A549 (cell line): ENCODE data around the gene PIP5K1B. TPM values are rescaled to one million over a fixed set of nuclear protein-coding genes. Genes with fewer than 3 reads are reported as not detected.

Experiments used
- ATAC-seq, 2 experiments: fragments of 200-7000 bp in 1 of 2; fragments of >200 bp in 1 of 2; cut with Nextera tagmentation in 1 of 2; cut with Tn5 transposase in 1 of 2; 3 replicates each; pipeline versions ENCODE4 v1.8.0 to v1.9.1; 2018 to 2020; ENCODE audit warnings: mild to moderate bottlenecking in 1 of 2, moderate library complexity in 1 of 2
- CTCF ChIA-PET: fragments of 300-600 bp; sonication (Branson Sonifier 250); formaldehyde crosslinking; extraction: SDS; loops from one replicate; lab custom pipeline; 2021; ENCODE audit warnings: antibody characterized with exemption, inconsistent platforms; lab: Yijun Ruan, JAX
- POLR2A ChIA-PET: fragments of 350-600 bp; formaldehyde crosslinking; extraction: SDS; loops from one replicate; lab custom pipeline; 2021; ENCODE audit warnings: antibody characterized with exemption, inconsistent platforms; lab: Yijun Ruan, JAX
- DNase-seq, 2 experiments: peaks; one replicate each; pipeline versions ENCODE4 v3.0.0 to v3.0.0-alpha.2; 2011 to 2016; ENCODE audit warnings: low read depth in 1 of 2, low spot score in 1 of 2
- FAIRE-seq: peaks from 2 replicates; lab custom pipeline; 2011; peaks lifted over from hg19 to GRCh38; lab: Jason Lieb, UNC
- H3K27ac ChIP-seq, 2 experiments: fragments of >200 bp; sonication (Bioruptor Twin); formaldehyde crosslinking; 3 replicates each; pipeline ENCODE4 v1.5.1; 2016 to 2017
- H3K4me1 ChIP-seq: fragments of >200 bp; sonication (Bioruptor Twin); formaldehyde crosslinking; 3 replicates; pipeline ENCODE4 v1.6.1; 2016
- H3K4me2 ChIP-seq: fragments of >200 bp; sonication (Bioruptor Twin); formaldehyde crosslinking; 3 replicates; pipeline ENCODE4 v1.6.1; 2016
- H3K4me3 ChIP-seq: fragments of >200 bp; sonication (Bioruptor Twin); formaldehyde crosslinking; 3 replicates; pipeline ENCODE4 v1.5.1; 2016
- H3K9me3 ChIP-seq: fragments of >200 bp; sonication (Bioruptor Twin); formaldehyde crosslinking; 3 replicates; pipeline ENCODE4 v1.6.1; 2016
- CBX8 ChIP-seq: fragments of 200-600 bp; sonication (generic); IDR thresholded peaks from 2 replicates; pipeline ENCODE4 v1.6.1; 2016
- CEBPB ChIP-seq, 2 experiments: fragments of >200 bp in 1 of 2; sonication (Bioruptor Twin) in 1 of 2; formaldehyde crosslinking in 1 of 2; IDR thresholded peaks; 2 replicates each; pipeline ENCODE4 v1.6.1; 2012 to 2016
- EHF ChIP-seq: fragments of 250-450 bp; sonication (Bioruptor Pico); IDR thresholded peaks from 2 replicates; pipeline ENCODE4 v1.5.0; 2020; ENCODE audit warnings: mild to moderate bottlenecking
- EHMT2 ChIP-seq: fragments of 200-600 bp; sonication (generic); IDR thresholded peaks from 2 replicates; pipeline ENCODE4 v1.6.1; 2016; ENCODE audit warnings: antibody characterized with exemption, low read depth, mild to moderate bottlenecking, moderate library complexity
- EP300 ChIP-seq, 2 experiments: fragments of >200 bp; sonication (Bioruptor Twin); formaldehyde crosslinking; IDR thresholded peaks; 2 replicates in 1 of 2; 3 replicates in 1 of 2; pipeline ENCODE4 v1.6.1; 2016 to 2017
- ESRRA ChIP-seq: fragments of 150-350 bp; IDR thresholded peaks from 2 replicates; pipeline ENCODE4 v1.6.1; 2014; ENCODE audit warnings: mild to moderate bottlenecking, low read length, borderline replicate concordance
- HDAC2 ChIP-seq: fragments of 200-600 bp; sonication (generic); IDR thresholded peaks from 2 replicates; pipeline ENCODE4 v1.6.1; 2016
- HOXA7 ChIP-seq: fragments of 250-450 bp; sonication (Bioruptor Pico); IDR thresholded peaks from 2 replicates; pipeline ENCODE4 v1.5.0; 2020; ENCODE audit warnings: mild to moderate bottlenecking, moderate library complexity
- HOXB13 ChIP-seq: fragments of 250-450 bp; sonication (Bioruptor Pico); IDR thresholded peaks from 2 replicates; pipeline ENCODE4 v1.5.0; 2020; ENCODE audit warnings: low read depth, mild to moderate bottlenecking, moderate library complexity
- HOXB5 ChIP-seq: fragments of 250-450 bp; sonication (Bioruptor Pico); IDR thresholded peaks from 2 replicates; pipeline ENCODE4 v1.5.0; 2020; ENCODE audit warnings: mild to moderate bottlenecking, moderate library complexity
- JUN ChIP-seq, 2 experiments: fragments of >200 bp; sonication (Bioruptor Twin); formaldehyde crosslinking; IDR thresholded peaks; 2 replicates in 1 of 2; 3 replicates in 1 of 2; pipeline ENCODE4 v1.6.1; 2016 to 2017
- JUNB ChIP-seq: fragments of >200 bp; sonication (Bioruptor Twin); formaldehyde crosslinking; IDR thresholded peaks from 2 replicates; pipeline ENCODE4 v1.6.1; 2016
- KDM5A ChIP-seq: fragments of 200-600 bp; sonication (generic); IDR thresholded peaks from 2 replicates; pipeline ENCODE4 v1.6.1; 2016; ENCODE audit warnings: antibody characterized with exemption, mild to moderate bottlenecking
- MYC ChIP-seq: IDR thresholded peaks from 2 replicates; pipeline ENCODE4 v1.6.1; 2012; ENCODE audit warnings: mild to moderate bottlenecking, inconsistent platforms, low read length, improper control_type of control experiment, borderline replicate concordance
- NFE2L2 ChIP-seq: fragments of 150-350 bp; conservative IDR thresholded peaks from 2 replicates; pipeline ENCODE4 v1.6.1; 2014; ENCODE audit warnings: low read length
- PHF8 ChIP-seq: fragments of 200-600 bp; sonication (generic); IDR thresholded peaks from 2 replicates; pipeline ENCODE4 v1.6.1; 2016; ENCODE audit warnings: low read depth, mild to moderate bottlenecking, antibody characterized with exemption, moderate library complexity, borderline replicate concordance
- RAD21 ChIP-seq, 2 experiments: fragments of >200 bp in 1 of 2; sonication (Bioruptor Twin) in 1 of 2; formaldehyde crosslinking in 1 of 2; IDR thresholded peaks in 1 of 2; conservative IDR thresholded peaks in 1 of 2; 2 replicates in 1 of 2; 3 replicates in 1 of 2; pipeline ENCODE4 v1.6.1; 2012 to 2018; ENCODE audit warnings: inconsistent platforms in 1 of 2
- RARB ChIP-seq: fragments of 250-450 bp; sonication (Bioruptor Pico); IDR thresholded peaks from 2 replicates; pipeline ENCODE4 v1.8.0; 2021; ENCODE audit warnings: mild to moderate bottlenecking, moderate library complexity
- REST ChIP-seq: fragments of 200-600 bp; sonication (generic); IDR thresholded peaks from 2 replicates; pipeline ENCODE4 v1.6.1; 2016; ENCODE audit warnings: antibody characterized with exemption, mild to moderate bottlenecking, moderate library complexity
- TFCP2L1 ChIP-seq: fragments of 250-450 bp; sonication (Bioruptor Pico); IDR thresholded peaks from 2 replicates; pipeline ENCODE4 v1.5.0; 2021; ENCODE audit warnings: mild to moderate bottlenecking
- ZFP36 ChIP-seq: fragments of 450-650 bp; IDR thresholded peaks from 2 replicates; pipeline ENCODE4 v1.6.1; 2014; ENCODE audit warnings: borderline replicate concordance; ENCODE audit not compliant: partially characterized antibody
- ZNF302 ChIP-seq: fragments of 250-450 bp; sonication (Bioruptor Pico); IDR thresholded peaks from 2 replicates; pipeline ENCODE4 v1.9.0; 2021; ENCODE audit warnings: inconsistent platforms, mild to moderate bottlenecking, moderate library complexity
- WGBS: methylation state at CpG from one replicate; pipeline ENCODE4 v1.1.6; 2017; ENCODE audit errors: missing lambda C conversion rate; 5-methylcytosine and 5-hydroxymethylcytosine counted together
- polyA plus RNA-seq, 4 experiments: library from polyadenylated mRNA; depleted of rRNA in 3 of 4; stranded (reverse); fragments of >200 nt; fragmentation: RNase III in 1 of 4; extraction: RNeasy Plus Mini Kit Qiagen cat#74134 plus additional on column Dnase treatment in 1 of 4; gene quantifications; 2 replicates in 3 of 4; 3 replicates in 1 of 4; pipeline ENCODE4 v1.2.3, GENCODE V29; 2011 to 2017
- TF ChIP-seq, protein P1 (sequence below): IDR thresholded peaks from 2 replicates; pipeline ENCODE4 v1.6.1; 2012

PIP5K1B gene
- polyA plus RNA-seq, 2 of the 4 experiments (the other 2 are of a cell fraction) = not detected

GRCh38 chr9:68870086-68870485, 165.0 kb downstream of the PIP5K1B start (continued):
- TF ChIP-seq KDM5A (no peak), TFCP2L1 (CRISPR knock-in tag) (no peak)

DNA sequence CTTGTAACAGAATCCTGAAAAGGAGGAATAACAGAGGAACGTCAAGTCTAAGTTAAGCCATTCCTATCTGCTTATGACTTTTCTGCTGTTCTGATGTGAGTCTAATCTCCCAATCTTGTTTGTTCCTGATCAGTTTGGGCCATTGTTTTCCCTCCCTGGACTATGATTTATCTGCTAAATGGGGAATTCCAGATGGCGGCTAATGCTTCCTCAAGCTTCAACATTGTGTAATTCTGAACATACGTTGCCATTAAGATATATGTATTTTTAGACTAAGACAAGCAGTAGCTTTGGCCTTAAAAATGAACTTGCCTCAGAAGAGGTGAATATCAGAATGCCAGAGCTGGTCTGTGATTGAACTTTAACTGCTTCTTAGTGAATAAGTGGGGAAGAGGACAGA, 166.2 kb downstream of the PIP5K1B start:
- Histone ChIP-seq H3K4me3 (no peak overlapping the region), H3K9me3 (no peaks in the 10 kb centered on the region), H3K4me2 (no peak overlapping the region), H3K27ac (no peak overlapping the region), H3K4me1 (no peaks in the 10 kb centered on the region)
- CTCF ChIA-PET = no interaction called here
- POLR2A ChIA-PET = no interaction called here
- ATAC-seq (no peak), FAIRE-seq (no peak)
- 40% methylated on average over 3 of the region's 3 CpGs for WGBS
- TF ChIP-seq HOXB5 (CRISPR knock-in tag) = no peak
- no peak for TF ChIP-seq JUNB
- TF ChIP-seq EP300 (IDR thresholded peaks at IDR 0.05) = no peak
- TF ChIP-seq PHF8 = no peak
- no peak for TF ChIP-seq CEBPB (IDR thresholded peaks at IDR 0.05)
- no peak for TF ChIP-seq JUN (IDR thresholded peaks at IDR 0.05)
- no peak for TF ChIP-seq RARB (CRISPR knock-in tag)
- TF ChIP-seq HOXA7 (CRISPR knock-in tag) = no peak
- TF ChIP-seq ZNF302 = no peak
- TF ChIP-seq NFE2L2 = no peak
- no peak for TF ChIP-seq EHMT2
- TF ChIP-seq, protein P1, sequence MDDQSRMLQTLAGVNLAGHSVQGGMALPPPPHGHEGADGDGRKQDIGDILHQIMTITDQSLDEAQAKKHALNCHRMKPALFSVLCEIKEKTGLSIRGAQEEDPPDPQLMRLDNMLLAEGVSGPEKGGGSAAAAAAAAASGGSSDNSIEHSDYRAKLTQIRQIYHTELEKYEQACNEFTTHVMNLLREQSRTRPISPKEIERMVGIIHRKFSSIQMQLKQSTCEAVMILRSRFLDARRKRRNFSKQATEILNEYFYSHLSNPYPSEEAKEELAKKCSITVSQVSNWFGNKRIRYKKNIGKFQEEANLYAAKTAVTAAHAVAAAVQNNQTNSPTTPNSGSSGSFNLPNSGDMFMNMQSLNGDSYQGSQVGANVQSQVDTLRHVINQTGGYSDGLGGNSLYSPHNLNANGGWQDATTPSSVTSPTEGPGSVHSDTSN = no peak
- no peak for TF ChIP-seq ZFP36
- TF ChIP-seq HOXB13 (CRISPR knock-in tag) = no peak
- no peak for TF ChIP-seq EHF (CRISPR knock-in tag)
- no peak for TF ChIP-seq RAD21 (conservative IDR thresholded peaks at IDR 0.05 in 1 of 2, IDR thresholded peaks at IDR 0.05 in 1 of 2)
- TF ChIP-seq CBX8 = no peak
- TF ChIP-seq MYC = no peak
- no peak for TF ChIP-seq ESRRA
- no peak for TF ChIP-seq HDAC2
- TF ChIP-seq, all 56 proteins: peak for 0
- DNase-seq = no peak

DNA sequence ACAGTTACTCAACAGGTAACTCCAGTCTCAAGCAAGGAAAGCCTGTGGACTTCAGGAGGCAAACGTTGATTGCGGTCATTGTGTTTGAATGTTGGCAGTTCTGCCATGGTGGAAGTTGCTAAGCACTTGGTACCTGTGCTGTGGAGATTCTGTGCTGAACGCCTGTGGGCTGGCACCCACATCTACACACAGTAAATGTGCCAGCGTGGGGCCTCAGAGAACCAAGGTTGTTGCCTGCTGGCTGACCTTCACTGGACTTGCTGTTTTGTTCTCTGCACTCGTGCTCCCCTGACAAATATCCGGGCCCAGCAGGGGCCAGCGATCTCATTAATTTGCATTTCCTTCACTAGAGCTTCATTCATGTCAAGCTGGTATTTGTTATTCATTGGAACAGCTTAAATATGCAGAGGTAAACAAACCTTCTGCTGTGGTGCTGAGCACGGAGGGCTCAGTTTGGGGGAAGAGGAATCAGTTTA, 167.0 kb downstream of the PIP5K1B start:
- no peak for FAIRE-seq
- no peak overlapping the region for H3K27ac ChIP-seq
- H3K4me3 ChIP-seq = no peak overlapping the region
- TF ChIP-seq REST = no peak
- no peak overlapping the region for H3K4me2 ChIP-seq
- ATAC-seq = no peak
- no peaks in the 10 kb centered on the region for H3K9me3 ChIP-seq
- WGBS = 9% methylated on average over 8 of the region's 8 CpGs
- CTCF ChIA-PET = no interaction called here
- POLR2A ChIA-PET = no interaction called here
- H3K4me1 ChIP-seq = no peaks in the 10 kb centered on the region
- DNase-seq = no peak
